ENCODE results near the gene VSTM1.
"Not testable (repeated sequence)": the region's sequence is repeated elsewhere in the genome, so short reads cannot be mapped to it uniquely, and the experiment has no call there.

VSTM1 gene

GRCh38 chr19:54069470-54069869 lies 5.8 kb upstream of the VSTM1 start:
- WGBS (ENCODE audit: insufficient coverage, insufficient read length), result no CpG with 5 or more reads among the region's 5 CpGs
- no peak for DNase-seq (ENCODE audit: low read depth, low spot score)
- Histone ChIP-seq H3K4me3 (ENCODE audit: low read length) (no peak overlapping the region), H3K27me3 (ENCODE audit: control insufficient read depth, insufficient read depth, low read length) (no peaks in the 10 kb centered on the region), H3K4me1 (ENCODE audit: control insufficient read depth, insufficient read depth, low read length) (no peaks in the 10 kb centered on the region), H3K36me3 (ENCODE audit: control insufficient read depth, insufficient read depth, low read length) (no peaks in the 10 kb centered on the region), H3K9me3 (ENCODE audit: control insufficient read depth, insufficient read depth, low read length) (no peaks in the 10 kb centered on the region), H3K27ac (ENCODE audit: low read length) (no peak overlapping the region)

DNA sequence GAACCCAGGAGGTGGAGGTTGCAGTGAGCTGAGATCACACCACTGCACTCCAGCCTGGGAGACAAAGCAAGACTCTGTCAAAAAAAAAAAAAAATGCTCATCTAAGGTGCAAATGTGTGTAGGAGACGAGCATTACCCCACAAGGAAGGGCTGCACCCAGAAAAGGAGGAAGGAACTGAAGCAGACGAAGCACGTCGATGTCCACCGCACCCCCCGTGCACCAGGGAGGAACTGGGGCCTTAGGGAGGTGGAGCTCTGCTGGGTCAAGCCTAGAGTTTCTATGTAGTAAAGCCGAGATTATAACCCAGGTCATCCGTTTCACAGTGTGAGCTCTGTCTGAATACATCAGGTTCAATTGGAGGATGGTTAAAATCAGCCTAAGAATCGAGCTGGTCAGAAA lies 1.1 kb downstream of the VSTM1 start:
- DNase-seq (ENCODE audit: low read depth, low spot score), result no peak
- no peaks in the 10 kb centered on the region for H3K9me3 ChIP-seq (ENCODE audit: control insufficient read depth, insufficient read depth, low read length)
- no peaks in the 10 kb centered on the region for H3K36me3 ChIP-seq (ENCODE audit: control insufficient read depth, insufficient read depth, low read length)
- no CpG with 5 or more reads among the region's 9 CpGs for WGBS (ENCODE audit: insufficient coverage, insufficient read length)
- H3K27me3 ChIP-seq (ENCODE audit: control insufficient read depth, insufficient read depth, low read length), result no peaks in the 10 kb centered on the region
- H3K4me1 ChIP-seq (ENCODE audit: control insufficient read depth, insufficient read depth, low read length), result no peaks in the 10 kb centered on the region
- no peak overlapping the region for H3K4me3 ChIP-seq (ENCODE audit: low read length)
- H3K27ac ChIP-seq (ENCODE audit: low read length), result no peak overlapping the region

DNA sequence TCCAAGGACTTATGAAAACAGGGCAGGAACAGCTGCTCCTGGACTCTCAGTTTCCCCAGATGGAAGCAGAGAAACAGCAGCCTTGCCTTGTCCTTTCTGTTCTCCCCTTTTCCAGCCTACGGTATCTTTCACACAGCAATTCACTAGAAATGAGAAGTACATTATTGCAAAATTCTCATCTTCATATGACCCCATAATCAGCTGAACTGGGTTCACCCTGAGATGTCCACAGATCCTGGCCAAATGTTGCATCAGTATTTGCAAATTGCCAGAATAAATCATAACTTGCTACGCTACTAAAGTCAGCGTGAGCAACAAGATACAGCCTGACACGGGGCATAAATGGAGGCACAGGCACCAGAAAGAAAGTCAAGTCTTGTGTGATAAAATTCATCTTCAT lies 16.1 kb downstream of the VSTM1 start:
- Histone ChIP-seq H3K27me3 (ENCODE audit: control insufficient read depth, insufficient read depth, low read length) (no peaks in the 10 kb centered on the region), H3K27ac (ENCODE audit: low read length) (no peak overlapping the region), H3K4me3 (ENCODE audit: low read length) (no peak overlapping the region), H3K9me3 (ENCODE audit: control insufficient read depth, insufficient read depth, low read length) (no peaks in the 10 kb centered on the region), H3K36me3 (ENCODE audit: control insufficient read depth, insufficient read depth, low read length) (no peaks in the 10 kb centered on the region), H3K4me1 (ENCODE audit: control insufficient read depth, insufficient read depth, low read length) (no peaks in the 10 kb centered on the region)
- no peak for DNase-seq (ENCODE audit: low read depth, low spot score)
- no CpG with 5 or more reads among the region's 4 CpGs for WGBS (ENCODE audit: insufficient coverage, insufficient read length)

GRCh38 chr19:54045771-54046170 lies 17.9 kb downstream of the VSTM1 start:
- no peak overlapping the region for H3K4me3 ChIP-seq (ENCODE audit: low read length)
- no peak overlapping the region for H3K27ac ChIP-seq (ENCODE audit: low read length)
- WGBS (ENCODE audit: insufficient coverage, insufficient read length), result 100% methylated on average over 1 of the region's 2 CpGs
- H3K9me3 ChIP-seq (ENCODE audit: control insufficient read depth, insufficient read depth, low read length), result no peaks in the 10 kb centered on the region
- H3K36me3 ChIP-seq (ENCODE audit: control insufficient read depth, insufficient read depth, low read length), result no peaks in the 10 kb centered on the region
- H3K4me1 ChIP-seq (ENCODE audit: control insufficient read depth, insufficient read depth, low read length), result no peaks in the 10 kb centered on the region; the same call in 1 of the 2 replicates
- DNase-seq (ENCODE audit: low read depth, low spot score), result no peak
- no peaks in the 10 kb centered on the region for H3K27me3 ChIP-seq (ENCODE audit: control insufficient read depth, insufficient read depth, low read length)

- no peaks in the 10 kb centered on the region for H3K9me3 ChIP-seq (ENCODE audit: control insufficient read depth, insufficient read depth, low read length)
- H3K4me1 ChIP-seq (ENCODE audit: control insufficient read depth, insufficient read depth, low read length), result no peaks in the 10 kb centered on the region; the same call in 1 of the 2 replicates
- no peak overlapping the region for H3K4me3 ChIP-seq (ENCODE audit: low read length)
- no CpG with 5 or more reads among the region's 3 CpGs for WGBS (ENCODE audit: insufficient coverage, insufficient read length)
- H3K27ac ChIP-seq (ENCODE audit: low read length), result no peak overlapping the region
- no peaks in the 10 kb centered on the region for H3K27me3 ChIP-seq (ENCODE audit: control insufficient read depth, insufficient read depth, low read length)
- DNase-seq (ENCODE audit: low read depth, low spot score), result no peak
- no peaks in the 10 kb centered on the region for H3K36me3 ChIP-seq (ENCODE audit: control insufficient read depth, insufficient read depth, low read length)
Measured at GRCh38 chr19:54042989-54043388, 20.7 kb downstream of the VSTM1 start.

GRCh38 chr19:54041969-54042606 lies 21.6 kb downstream of the VSTM1 start:
- Histone ChIP-seq H3K4me3 (ENCODE audit: low read length) (no peak overlapping the region), H3K9me3 (ENCODE audit: control insufficient read depth, insufficient read depth, low read length) (no peaks in the 10 kb centered on the region), H3K27me3 (ENCODE audit: control insufficient read depth, insufficient read depth, low read length) (no peaks in the 10 kb centered on the region), H3K36me3 (ENCODE audit: control insufficient read depth, insufficient read depth, low read length) (no peaks in the 10 kb centered on the region), H3K4me1 (ENCODE audit: control insufficient read depth, insufficient read depth, low read length) (no peaks in the 10 kb centered on the region; the same call in 1 of the 2 replicates), H3K27ac (ENCODE audit: low read length) (no peak overlapping the region)
- WGBS (ENCODE audit: insufficient coverage, insufficient read length), result 100% methylated on average over 1 of the region's 9 CpGs
- DNase-seq (ENCODE audit: low read depth, low spot score), result no peak

GRCh38 chr19:54040003-54040402 lies 23.7 kb downstream of the VSTM1 start:
- Histone ChIP-seq H3K27me3 (ENCODE audit: control insufficient read depth, insufficient read depth, low read length) (no peaks in the 10 kb centered on the region), H3K4me3 (ENCODE audit: low read length) (no peak overlapping the region), H3K9me3 (ENCODE audit: control insufficient read depth, insufficient read depth, low read length) (no peaks in the 10 kb centered on the region), H3K36me3 (ENCODE audit: control insufficient read depth, insufficient read depth, low read length) (no peaks in the 10 kb centered on the region), H3K4me1 (ENCODE audit: control insufficient read depth, insufficient read depth, low read length) (no peaks in the 10 kb centered on the region; the same call in 1 of the 2 replicates), H3K27ac (ENCODE audit: low read length) (no peak overlapping the region)
- WGBS (ENCODE audit: insufficient coverage, insufficient read length), result no CpG with 5 or more reads among the region's 4 CpGs
- DNase-seq (ENCODE audit: low read depth, low spot score), result no peak

DNA sequence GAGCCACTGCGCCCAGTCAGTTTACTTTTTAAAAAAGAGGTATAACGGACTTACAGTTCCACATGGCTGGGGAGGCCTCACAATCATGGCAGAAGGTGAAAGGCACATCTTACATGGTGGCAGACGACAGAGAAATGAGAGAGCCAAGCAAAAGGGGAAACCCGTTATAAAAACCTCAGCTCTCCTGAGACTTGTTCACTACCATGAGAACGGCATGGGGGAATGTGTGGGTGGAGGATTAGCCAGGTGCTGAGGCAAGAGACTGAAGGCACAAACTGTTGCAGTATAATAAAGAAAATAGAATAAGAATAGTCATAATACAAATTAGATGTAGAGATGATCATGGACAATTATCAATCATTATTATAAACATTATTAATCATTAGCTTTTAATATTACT lies 27.2 kb downstream of the VSTM1 start:
- H3K4me1 ChIP-seq (ENCODE audit: control insufficient read depth, insufficient read depth, low read length); H3K27me3 ChIP-seq (ENCODE audit: control insufficient read depth, insufficient read depth, low read length); H3K36me3 ChIP-seq (ENCODE audit: control insufficient read depth, insufficient read depth, low read length); H3K4me3 ChIP-seq (ENCODE audit: low read length); DNase-seq (ENCODE audit: low read depth, low spot score); H3K9me3 ChIP-seq (ENCODE audit: control insufficient read depth, insufficient read depth, low read length); H3K27ac ChIP-seq (ENCODE audit: low read length): not testable (repeated sequence)
- WGBS (ENCODE audit: insufficient coverage, insufficient read length), result no CpG with 5 or more reads among the region's 5 CpGs

- no peak for DNase-seq (ENCODE audit: low read depth, low spot score)
- Histone ChIP-seq H3K4me1 (ENCODE audit: control insufficient read depth, insufficient read depth, low read length) (peaks cover 3% of the 10 kb centered on the region), H3K36me3 (ENCODE audit: control insufficient read depth, insufficient read depth, low read length) (no peaks in the 10 kb centered on the region), H3K4me3 (ENCODE audit: low read length) (no peak overlapping the region), H3K9me3 (ENCODE audit: control insufficient read depth, insufficient read depth, low read length) (no peaks in the 10 kb centered on the region), H3K27ac (ENCODE audit: low read length) (peak overlapping the region; percentile 91), H3K27me3 (ENCODE audit: control insufficient read depth, insufficient read depth, low read length) (no peaks in the 10 kb centered on the region)
- WGBS (ENCODE audit: insufficient coverage, insufficient read length), result no CpG with 5 or more reads among the region's 4 CpGs
Measured at GRCh38 chr19:54035215-54036178, 28.2 kb downstream of the VSTM1 start.

GRCh38 chr19:54030895-54031586 lies 32.7 kb downstream of the VSTM1 start:
- Histone ChIP-seq H3K4me1 (ENCODE audit: control insufficient read depth, insufficient read depth, low read length) (peaks cover 3% of the 10 kb centered on the region), H3K4me3 (ENCODE audit: low read length) (no peak overlapping the region), H3K27me3 (ENCODE audit: control insufficient read depth, insufficient read depth, low read length) (no peaks in the 10 kb centered on the region), H3K9me3 (ENCODE audit: control insufficient read depth, insufficient read depth, low read length) (no peaks in the 10 kb centered on the region), H3K27ac (ENCODE audit: low read length) (no peak overlapping the region), H3K36me3 (ENCODE audit: control insufficient read depth, insufficient read depth, low read length) (no peaks in the 10 kb centered on the region)
- DNase-seq (ENCODE audit: low read depth, low spot score), result no peak
- WGBS (ENCODE audit: insufficient coverage, insufficient read length), result no CpG with 5 or more reads among the region's 13 CpGs
